Inflammatory macrophage (primary cell): ENCODE results near the gene MMEL1.
"Not testable (repeated sequence)": the region's sequence is repeated elsewhere in the genome, so short reads cannot be mapped to it uniquely, and the experiment has no call there.

ENCODE experiments used
- DNase-seq, 2 donors: peaks; one replicate each; pipeline ENCODE4 v3.0.0-alpha.2; 2020 to 2022

MMEL1 gene

GRCh38 chr1:2588661-2589430, 44.0 kb downstream of the MMEL1 start:
- DNase-seq = no peak

GRCh38 chr1:2587860-2588571, 44.8 kb downstream of the MMEL1 start:
- DNase-seq = no peak

GRCh38 chr1:2587071-2587859, 45.6 kb downstream of the MMEL1 start:
- peak in 1 of 2 donors; percentile 39 for DNase-seq

GRCh38 chr1:2586154-2587070, 46.4 kb downstream of the MMEL1 start, which contains the start of gene PRXL2B:
TSS of gene PRXL2B (plus strand) at chr1:2586777. CDS start at chr1:2586886, 109 bp downstream.
- DNase-seq = peak; percentile 100

- DNase-seq = peak; percentile 82 to 88
Observed at GRCh38 chr1:2585318-2586092, 47.3 kb downstream of the MMEL1 start.

- DNase-seq = no peak
Observed at GRCh38 chr1:2584686-2585317, 48.0 kb downstream of the MMEL1 start.

- DNase-seq = peak; percentile 14 to 57
Observed at GRCh38 chr1:2583871-2584351, 48.9 kb downstream of the MMEL1 start.

- DNase-seq = peak; percentile 40 to 62
Observed at GRCh38 chr1:2583331-2583791, 49.5 kb downstream of the MMEL1 start.

GRCh38 chr1:2582391-2582790, 50.4 kb downstream of the MMEL1 start:
- peak; percentile 80 to 93 for DNase-seq

GRCh38 chr1:2580691-2581090, 52.1 kb downstream of the MMEL1 start:
- no peak for DNase-seq

- no peak for DNase-seq
Observed at GRCh38 chr1:2578758-2579118, 54.1 kb downstream of the MMEL1 start.

- not testable (repeated sequence) for DNase-seq
Observed at GRCh38 chr1:2577565-2578075, 55.2 kb downstream of the MMEL1 start.

- peak in 1 of 2 donors; percentile 33 for DNase-seq
Observed at GRCh38 chr1:2575801-2576663, 56.8 kb downstream of the MMEL1 start.

GRCh38 chr1:2574350-2574749, 58.5 kb downstream of the MMEL1 start:
- DNase-seq = no peak

- DNase-seq = peak in 1 of 2 donors; percentile 14
Observed at GRCh38 chr1:2573250-2573920, 59.4 kb downstream of the MMEL1 start.

GRCh38 chr1:2571348-2571747, 61.5 kb downstream of the MMEL1 start:
- no peak for DNase-seq

- peak in 1 of 2 donors; percentile 38 for DNase-seq
Observed at GRCh38 chr1:2570332-2570731, 62.5 kb downstream of the MMEL1 start.

GRCh38 chr1:2569703-2570102, 63.1 kb downstream of the MMEL1 start:
- not testable (repeated sequence) for DNase-seq

- DNase-seq = no peak
Observed at GRCh38 chr1:2569060-2569459, 63.8 kb downstream of the MMEL1 start.
